Testis (tissue), 3 donors: Measurements from ENCODE around the gene OR9I1. TPM values are rescaled to one million over a fixed set of nuclear protein-coding genes. Genes with fewer than 3 reads are reported as not detected.

Experiments used
- DNase-seq: peaks from one replicate; pipeline ENCODE4 v3.0.0-alpha.2; 2019
- H3K27ac ChIP-seq, 2 donors: fragments of 200-600 bp; sonication (generic); one replicate each; pipeline ENCODE4 v1.5.1; 2019
- H3K27me3 ChIP-seq: fragments of 200-600 bp; sonication (generic); one replicate; pipeline ENCODE4 v1.5.1; 2019
- H3K36me3 ChIP-seq: fragments of 200-600 bp; sonication (generic); one replicate; pipeline ENCODE4 v1.5.1; 2017; ENCODE audit warnings: low read depth; ENCODE audit errors: missing control alignments
- H3K4me1 ChIP-seq: fragments of 200-600 bp; sonication (generic); one replicate; pipeline ENCODE4 v1.5.1; 2019
- H3K4me3 ChIP-seq, 2 donors: fragments of 200-600 bp; sonication (generic); one replicate each; pipeline ENCODE4 v1.5.1; 2017 to 2019
- H3K9me3 ChIP-seq: fragments of 200-600 bp; sonication (generic); one replicate; pipeline ENCODE4 v1.5.1; 2017
- CTCF ChIP-seq, 3 experiments: fragments of 450-650 bp in 2 of 3; fragments of 200-600 bp in 1 of 3; sonication (generic) in 1 of 3; IDR thresholded peaks; one replicate each; pipeline ENCODE4 v1.5.1; 2016 to 2019; ENCODE audit warnings: antibody characterized with exemption in 3 of 3, mild to moderate bottlenecking in 2 of 3, moderate library complexity in 1 of 3
- POLR2A ChIP-seq: fragments of 450-650 bp; IDR thresholded peaks from one replicate; pipeline ENCODE4 v1.6.1; 2017; ENCODE audit warnings: antibody characterized with exemption, mild to moderate bottlenecking, moderate library complexity
- WGBS, 2 donors: methylation state at CpG; one replicate each; pipeline ENCODE4 v1.1.5; 2018; 5-methylcytosine and 5-hydroxymethylcytosine counted together
- intact Hi-C: fragments of 100-400 bp; cut with DNase I; formaldehyde crosslinking; loops from one replicate; pipeline ENCODE4 v1.15.1; 2023; ENCODE audit warnings: low total_unique reads
- polyA plus RNA-seq: library from polyadenylated mRNA; stranded (reverse); fragments of 350-450 nt; fragmentation: Illumina TruSeq; extraction: RNeasy Lipid Tissue Mini Kit (QIAGEN cat#74804); gene quantifications from one replicate; pipeline ENCODE4 v1.2.3, GENCODE V29; 2014; ENCODE audit warnings: low read depth, low replicate concordance; ENCODE audit not compliant: insufficient read depth
- total RNA-seq, 2 donors: library from RNA; depleted of rRNA; stranded (reverse); fragments of >200 nt; gene quantifications; one replicate each; pipeline ENCODE4 v1.2.3, GENCODE V29; 2016

Gene OR9I1
- total and polyA plus RNA-seq, 3 donors from 2014 or later: not detected

DNA sequence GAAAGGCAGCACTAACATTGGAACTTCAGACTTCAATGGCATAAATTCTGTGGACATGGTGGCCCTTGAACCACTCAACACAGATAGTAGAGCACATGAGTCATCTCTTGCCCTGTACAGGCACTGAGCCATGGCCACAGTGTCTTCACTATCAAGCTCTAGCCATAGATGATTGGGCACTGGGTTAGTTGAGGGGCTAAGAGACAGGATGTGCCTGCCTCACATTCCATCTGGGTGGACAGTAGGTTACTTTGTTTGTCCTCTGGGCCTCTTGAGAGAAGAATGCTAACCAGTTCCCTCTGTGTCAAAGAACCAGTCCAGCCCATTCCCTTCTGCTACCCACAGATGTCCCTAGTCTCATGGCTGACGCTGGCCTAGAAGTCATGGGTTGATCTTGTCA is 54.7 kb downstream of the OR9I1 start:
- Histone ChIP-seq H3K27ac (no peak overlapping the region), H3K9me3 (no peaks in the 10 kb centered on the region)
- 78 to 89% methylated on average over 1 of the region's 1 CpG for WGBS, 2 donors

DNA sequence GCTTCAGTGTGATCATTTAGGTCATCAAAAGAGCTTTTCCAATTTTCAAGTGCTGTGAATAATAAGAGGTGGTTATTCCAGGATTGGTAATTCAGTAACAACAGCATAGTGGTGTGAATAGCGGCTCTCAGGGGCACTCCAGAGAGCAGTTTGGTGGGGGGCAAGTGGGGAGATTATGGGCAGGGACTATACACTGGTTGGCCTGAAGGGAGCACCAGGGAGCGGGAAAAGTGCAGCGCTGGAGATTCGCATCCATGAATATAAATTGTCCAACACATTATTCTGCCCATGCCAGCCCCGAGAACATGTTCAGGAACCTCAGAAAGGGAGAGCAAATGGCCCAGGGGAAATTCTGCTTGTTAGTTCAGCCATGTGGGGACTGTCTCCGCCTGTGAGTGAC is 56.7 kb downstream of the OR9I1 start:
- Histone ChIP-seq H3K4me3 (no peak overlapping the region), H3K27ac (no peak overlapping the region), H3K4me1 (peaks cover 6% of the 10 kb centered on the region), H3K9me3 (no peaks in the 10 kb centered on the region), H3K27me3 (no peaks in the 10 kb centered on the region), H3K36me3 (no peaks in the 10 kb centered on the region)
- TF ChIP-seq CTCF (IDR thresholded peaks at IDR 0.05) (no peak), POLR2A (no peak)
- 76 to 86% methylated on average over 6 of the region's 6 CpGs for WGBS, 2 donors
- intact Hi-C loops: no loop called here
- DNase-seq: no peak

More for the DNA sequence above, 54.7 kb downstream of the OR9I1 start:
- TF ChIP-seq CTCF (IDR thresholded peaks at IDR 0.05): no peak
- TF ChIP-seq POLR2A: no peak
- no peaks in the 10 kb centered on the region for H3K36me3 ChIP-seq
- DNase-seq: no peak
- no peaks in the 10 kb centered on the region for H3K27me3 ChIP-seq
- H3K4me3 ChIP-seq: no peak overlapping the region
- intact Hi-C loops: no loop called here
- no peaks in the 10 kb centered on the region for H3K4me1 ChIP-seq

DNA sequence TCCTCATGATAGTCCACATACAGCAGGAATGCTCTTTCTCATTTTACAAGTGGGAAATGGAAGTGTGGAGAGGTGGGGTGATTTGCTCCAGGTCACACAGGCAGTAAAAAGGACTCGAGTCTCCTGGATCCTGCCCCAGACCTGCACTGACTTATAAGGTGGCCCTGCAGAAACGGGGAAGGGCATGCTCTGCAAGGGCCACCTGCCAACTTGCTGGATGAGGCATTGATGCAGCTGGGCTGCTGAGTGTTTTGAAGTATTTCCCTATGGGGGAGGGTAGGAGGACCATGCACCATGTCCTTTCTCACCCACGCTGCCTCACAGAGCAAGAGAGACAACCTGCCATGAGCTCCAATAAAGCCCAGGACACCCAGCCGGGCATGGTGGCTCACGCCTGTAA is 57.6 kb downstream of the OR9I1 start:
- H3K9me3 ChIP-seq: no peaks in the 10 kb centered on the region
- H3K4me1 ChIP-seq: peaks cover 9% of the 10 kb centered on the region
- TF ChIP-seq POLR2A: no peak
- no peaks in the 10 kb centered on the region for H3K27me3 ChIP-seq
- intact Hi-C loops: no loop called here
- no peak overlapping the region for H3K4me3 ChIP-seq
- no peak overlapping the region for H3K27ac ChIP-seq
- H3K36me3 ChIP-seq: no peaks in the 10 kb centered on the region
- 78 to 79% methylated on average over 5 of the region's 5 CpGs for WGBS, 2 donors
- no peak for DNase-seq

Other genes with a start within 250 kb of the OR9I1 start
- under 1 TPM; 0.12 to 0.71 TPM for gene OR9Q1, start 101.6 kb downstream of the OR9I1 start, total RNA-seq
- 0.15 TPM for gene OR9Q1, start 101.6 kb downstream of the OR9I1 start, polyA plus RNA-seq
- under 1 TPM in 1 of 2 donors, not detected in 1; 0.31 TPM for gene OR6Q1, start 94.6 kb downstream of the OR9I1 start, total RNA-seq
- not detected for gene OR6Q1, start 94.6 kb downstream of the OR9I1 start, polyA plus RNA-seq
- under 1 TPM; 0.16 to 0.43 TPM for gene OR9Q2, start 63.5 kb upstream of the OR9I1 start, total RNA-seq
- gene OR9Q2, start 63.5 kb upstream of the OR9I1 start, polyA plus RNA-seq: not detected
- gene OR1S2, start 78.6 kb upstream of the OR9I1 start, total RNA-seq: not detected
- not detected for gene OR1S2, start 78.6 kb upstream of the OR9I1 start, polyA plus RNA-seq
- gene OR1S1, start 87.2 kb upstream of the OR9I1 start, total RNA-seq: not detected
- not detected for gene OR1S1, start 87.2 kb upstream of the OR9I1 start, polyA plus RNA-seq
- gene OR10Q1, start 103.4 kb upstream of the OR9I1 start, total RNA-seq: not detected
- not detected for gene OR10Q1, start 103.4 kb upstream of the OR9I1 start, polyA plus RNA-seq
- not detected for gene OR10W1, start 142.7 kb upstream of the OR9I1 start, total RNA-seq
- gene OR10W1, start 142.7 kb upstream of the OR9I1 start, polyA plus RNA-seq: not detected
- gene OR5B17, start 233.5 kb upstream of the OR9I1 start, total RNA-seq: not detected
- not detected for gene OR5B17, start 233.5 kb upstream of the OR9I1 start, polyA plus RNA-seq